Measurements from ENCODE around the gene PRR20G.

DNA sequence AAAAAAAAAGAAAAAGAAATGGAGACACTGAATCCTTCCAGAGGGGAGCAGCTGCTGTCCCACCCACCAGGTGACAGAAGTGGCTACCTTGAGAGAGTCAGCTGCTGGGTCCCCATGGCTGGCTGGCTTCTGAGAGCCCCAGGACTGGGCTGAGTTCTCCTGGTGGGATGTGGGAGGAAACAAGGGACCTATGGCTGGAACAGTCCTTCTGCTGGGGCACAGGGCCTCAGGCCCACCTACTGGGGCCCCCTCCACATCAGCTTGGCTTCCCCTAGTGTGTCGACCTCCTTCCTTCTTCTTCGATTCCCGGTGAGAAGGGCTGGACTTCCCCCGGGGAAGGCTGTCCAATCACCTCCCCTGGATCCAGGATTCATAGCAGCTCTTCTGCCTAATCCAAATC lies 32.3 kb downstream of the PRR20G start:
- TF ChIP-seq RAD21 (IDR thresholded peaks at IDR 0.05; ENCODE audit: low read depth) = no peak
- TF ChIP-seq POLR2A (IDR thresholded peaks at IDR 0.05; ENCODE audit: borderline replicate concordance, extremely low read depth, insufficient read depth, insufficient read length) = no peak
- no peak for TF ChIP-seq EZH2phosphoT487 (IDR thresholded peaks at IDR 0.05; ENCODE audit: borderline replicate concordance)
- TF ChIP-seq CTCF (IDR thresholded peaks at IDR 0.05 in 2 of 3, conservative IDR thresholded peaks at IDR 0.05 in 1 of 3; ENCODE audit: borderline replicate concordance in 1 of 3, insufficient read depth in 1 of 3, low read depth in 2 of 3, low read length in 2 of 3) = no peak
- TF ChIP-seq POLR2AphosphoS5 (IDR thresholded peaks at IDR 0.05; ENCODE audit: low read depth, low read length) = no peak
- TF ChIP-seq EZH2 (IDR thresholded peaks at IDR 0.05) = no peak
- TF ChIP-seq ZFX (IDR thresholded peaks at IDR 0.05) = no peak
- TF ChIP-seq MAX (IDR thresholded peaks at IDR 0.05) = no peak
